Endothelial cell of umbilical vein (primary cell): ENCODE results near the gene ZMIZ1.

Experiments used
- CTCF ChIP-seq, 2 donors: IDR thresholded peaks; 1 replicate in 1 of 2; 2 replicates in 1 of 2; pipeline ENCODE4 v1.5.1; 2011; ENCODE audit warnings: low read length in 2 of 2, mild to moderate bottlenecking in 2 of 2, moderate library complexity in 2 of 2, control low read depth in 1 of 2, inconsistent platforms in 1 of 2, low read depth in 1 of 2; ENCODE audit not compliant: insufficient read depth in 1 of 2; ENCODE audit errors: extremely low read depth in 1 of 2
- MAX ChIP-seq: IDR thresholded peaks from 2 replicates; pipeline ENCODE4 v1.6.1; 2011; ENCODE audit not compliant: insufficient read depth, insufficient read length
- POLR2A ChIP-seq: IDR thresholded peaks from 2 replicates; pipeline ENCODE4 v1.6.1; 2012; ENCODE audit warnings: low read depth, mild to moderate bottlenecking, control low read depth, low read length
- POLR2AphosphoS5 ChIP-seq: IDR thresholded peaks from 2 replicates; pipeline ENCODE4 v1.6.1; 2012; ENCODE audit warnings: low read depth, mild to moderate bottlenecking, control low read depth, low read length, moderate library complexity; ENCODE audit not compliant: insufficient read depth

- TF ChIP-seq CTCF (IDR thresholded peaks at IDR 0.05; ENCODE audit: extremely low read depth in 1 of 2, insufficient read depth in 1 of 2, low read depth in 1 of 2, low read length in 2 of 2) (no peak), POLR2AphosphoS5 (peak; percentile 60), MAX (no peak), POLR2A (peak; percentile 34)
These were observed 90.4 kb downstream of the ZMIZ1 start for GRCh38 chr10:79159141-79159651.
